HL-60 (cell line): Measurements from ENCODE around the gene SYNJ2.

ENCODE experiments used
- DNase-seq, 2 experiments: peaks; one replicate each; pipeline ENCODE4 v3.0.0-alpha.2; 2010 to 2020; ENCODE audit warnings: low read depth in 1 of 2, low spot score in 1 of 2
- H3K27ac ChIP-seq: fragments of 250-450 bp; sonication (Bioruptor Pico); replicated peaks from 2 replicates; pipeline ENCODE4 v1.5.1; 2020; ENCODE audit warnings: mild to moderate bottlenecking, moderate library complexity
- H3K27me3 ChIP-seq: fragments of 250-450 bp; sonication (Bioruptor Pico); 2 replicates; pipeline ENCODE4 v1.5.1; 2021; ENCODE audit warnings: mild to moderate bottlenecking, moderate library complexity; ENCODE audit not compliant: insufficient read depth, poor library complexity, severe bottlenecking
- H3K4me3 ChIP-seq: replicated peaks from 2 replicates; pipeline ENCODE4 v1.5.1; 2011; ENCODE audit warnings: mild to moderate bottlenecking, control low read depth, low read length; ENCODE audit not compliant: insufficient read depth
- GABPA ChIP-seq: IDR thresholded peaks from 2 replicates; pipeline ENCODE4 v1.6.1; 2012; ENCODE audit warnings: low read depth
- POLR2AphosphoS5 ChIP-seq: IDR thresholded peaks from 2 replicates; pipeline ENCODE4 v1.6.1; 2012; ENCODE audit warnings: low read depth
- REST ChIP-seq: IDR thresholded peaks from 2 replicates; pipeline ENCODE4 v1.6.1; 2012; ENCODE audit warnings: low read depth; ENCODE audit not compliant: insufficient replicate concordance
- SPI1 ChIP-seq: IDR thresholded peaks from 2 replicates; pipeline ENCODE4 v1.6.1; 2012; ENCODE audit warnings: low read depth, mild to moderate bottlenecking, borderline replicate concordance
- TF ChIP-seq, protein P1 (sequence below): IDR thresholded peaks from one replicate; pipeline ENCODE4 v1.5.1; 2011; ENCODE audit warnings: low read length, control low read depth, inconsistent platforms; ENCODE audit not compliant: insufficient read depth

Gene SYNJ2

DNA sequence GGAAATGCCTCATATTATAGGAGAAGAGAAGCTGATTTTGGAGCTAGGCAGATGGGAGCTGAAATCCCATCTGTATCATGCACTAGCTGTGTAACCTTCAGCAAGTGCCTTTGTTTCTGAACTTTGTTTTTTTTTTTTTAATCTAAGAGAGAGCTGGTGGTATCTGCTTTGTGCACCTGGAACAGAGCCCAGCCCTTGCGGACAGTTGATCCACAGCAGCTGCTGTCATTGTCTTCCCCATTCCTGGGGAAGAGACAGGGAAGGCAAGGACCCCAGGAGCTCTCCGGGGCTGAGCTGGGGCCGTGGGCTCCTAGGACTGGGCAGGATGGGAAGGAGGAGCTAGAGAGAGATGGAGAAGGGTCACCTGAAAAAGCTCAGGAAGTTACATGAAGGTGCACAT lies 92.1 kb downstream of the SYNJ2 start:
- H3K27ac ChIP-seq, result no peak overlapping the region
- H3K4me3 ChIP-seq, result no peak overlapping the region
- no peak for DNase-seq
- TF ChIP-seq SPI1 (no peak), POLR2AphosphoS5 (no peak), GABPA (no peak), REST (no peak)
- TF ChIP-seq, protein P1, sequence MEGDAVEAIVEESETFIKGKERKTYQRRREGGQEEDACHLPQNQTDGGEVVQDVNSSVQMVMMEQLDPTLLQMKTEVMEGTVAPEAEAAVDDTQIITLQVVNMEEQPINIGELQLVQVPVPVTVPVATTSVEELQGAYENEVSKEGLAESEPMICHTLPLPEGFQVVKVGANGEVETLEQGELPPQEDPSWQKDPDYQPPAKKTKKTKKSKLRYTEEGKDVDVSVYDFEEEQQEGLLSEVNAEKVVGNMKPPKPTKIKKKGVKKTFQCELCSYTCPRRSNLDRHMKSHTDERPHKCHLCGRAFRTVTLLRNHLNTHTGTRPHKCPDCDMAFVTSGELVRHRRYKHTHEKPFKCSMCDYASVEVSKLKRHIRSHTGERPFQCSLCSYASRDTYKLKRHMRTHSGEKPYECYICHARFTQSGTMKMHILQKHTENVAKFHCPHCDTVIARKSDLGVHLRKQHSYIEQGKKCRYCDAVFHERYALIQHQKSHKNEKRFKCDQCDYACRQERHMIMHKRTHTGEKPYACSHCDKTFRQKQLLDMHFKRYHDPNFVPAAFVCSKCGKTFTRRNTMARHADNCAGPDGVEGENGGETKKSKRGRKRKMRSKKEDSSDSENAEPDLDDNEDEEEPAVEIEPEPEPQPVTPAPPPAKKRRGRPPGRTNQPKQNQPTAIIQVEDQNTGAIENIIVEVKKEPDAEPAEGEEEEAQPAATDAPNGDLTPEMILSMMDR, result no peak
- H3K27me3 ChIP-seq, result no peaks in the 10 kb centered on the region

DNA sequence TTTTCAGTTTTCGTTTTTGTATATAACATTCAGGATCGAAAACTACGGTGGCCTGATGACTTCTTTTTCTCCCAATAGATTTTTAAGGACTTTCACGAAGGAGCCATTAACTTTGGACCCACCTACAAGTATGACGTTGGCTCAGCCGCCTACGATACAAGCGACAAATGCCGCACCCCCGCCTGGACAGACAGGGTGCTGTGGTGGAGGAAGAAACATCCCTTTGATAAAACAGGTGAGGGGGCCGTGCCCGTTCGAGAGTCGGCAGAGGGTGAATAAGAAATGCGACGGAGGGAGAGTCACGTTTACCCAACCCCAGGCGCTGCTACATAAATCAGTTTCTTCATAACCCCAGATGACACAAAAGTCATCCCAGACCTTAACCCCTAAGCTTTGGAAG lies 94.9 kb downstream of the SYNJ2 start:
- Histone ChIP-seq H3K4me3 (no peak overlapping the region), H3K27ac (no peak overlapping the region), H3K27me3 (no peaks in the 10 kb centered on the region)
- no peak for DNase-seq
- TF ChIP-seq SPI1, result no peak
- no peak for TF ChIP-seq GABPA
- no peak for TF ChIP-seq POLR2AphosphoS5
- TF ChIP-seq REST, result no peak
- TF ChIP-seq, protein P1, result no peak

- DNase-seq, result no peak
- no peak overlapping the region for H3K27ac ChIP-seq
- TF ChIP-seq POLR2AphosphoS5, result no peak
- no peak for TF ChIP-seq REST
- TF ChIP-seq, protein P1, result no peak
- no peak for TF ChIP-seq SPI1
- no peak for TF ChIP-seq GABPA
- no peak overlapping the region for H3K4me3 ChIP-seq
- no peaks in the 10 kb centered on the region for H3K27me3 ChIP-seq
Measured at GRCh38 chr6:158077676-158078075, 96.0 kb downstream of the SYNJ2 start.
